Motor neuron (in vitro differentiated cells): Measurements from ENCODE around the gene DYNLRB2. TPM values are rescaled to one million over a fixed set of nuclear protein-coding genes. Genes with fewer than 3 reads are reported as not detected.

Experiments used
- ATAC-seq, 8 experiments: fragments of 200-7000 bp; cut with Tn5 transposase; replicated peaks in 6 of 8; 2 replicates each; pipeline ENCODE4 v1.8.0; 2021; ENCODE audit warnings: mild to moderate bottlenecking in 8 of 8, moderate library complexity in 8 of 8
- H3K27ac ChIP-seq, 2 donors: fragments of 250-450 bp; sonication (Bioruptor Pico); 2 replicates each; pipeline ENCODE4 v1.9.0; 2021; ENCODE audit warnings: antibody characterized with exemption in 2 of 2, mild to moderate bottlenecking in 2 of 2, moderate library complexity in 1 of 2
- H3K4me1 ChIP-seq, 2 donors: fragments of 250-450 bp; sonication (Bioruptor Pico); replicated peaks in 1 of 2; 2 replicates each; pipeline ENCODE4 v1.6.1; 2021; ENCODE audit warnings: antibody characterized with exemption in 2 of 2, mild to moderate bottlenecking in 2 of 2, moderate library complexity in 1 of 2
- H3K4me3 ChIP-seq, 5 donors: fragments of 250-450 bp; sonication (Bioruptor Pico); 2 replicates each; pipeline ENCODE4 v1.9.0; 2021; ENCODE audit warnings: antibody characterized with exemption in 5 of 5, mild to moderate bottlenecking in 5 of 5, moderate library complexity in 4 of 5
- WGBS, 10 experiments: fragments of 450-650 bp; shearing (Covaris generic); methylation state at CpG; one replicate each; pipeline ENCODE4 v1.0.0; 2022; 5-methylcytosine and 5-hydroxymethylcytosine counted together
- in situ Hi-C, 9 experiments: fragments of 400-800 bp; cut with MboI; loops; one replicate each; pipeline ENCODE4 v1.15.0; 2021; ENCODE audit warnings: low sequenced_read_pairs in 9 of 9, low pct_unique_long_range_greater_than_20kb in 2 of 9; ENCODE audit not compliant: unreplicated experiment in 9 of 9
- total RNA-seq, 8 experiments: library from RNA; unstranded; fragments of 300-600 nt; gene quantifications; 2 replicates each; pipeline versions ENCODE4 v1.2.3 to v1.2.4, GENCODE V29; 2022

The DYNLRB2 gene
- total RNA-seq, 8 experiments from 2014 or later, result 0.47 to 7.2 (median 2.3) TPM; not detected in 3

GRCh38 chr16:80557037-80557436 is 16.2 kb downstream of the DYNLRB2 start:
- whole genome bisulfite sequencing, 10 experiments, result 0 to 83% (median 66%) methylated on average over 1 to 3 of the region's 5 CpGs; no CpG with 5 or more reads in 6 of the 10 experiments
- no peak for ATAC-seq
- no peaks in the 10 kb centered on the region for H3K4me1 ChIP-seq

GRCh38 chr16:80559369-80559768 is 18.6 kb downstream of the DYNLRB2 start:
- H3K27ac ChIP-seq, result no peak overlapping the region

More at GRCh38 chr16:80557037-80557436, 16.2 kb downstream of the DYNLRB2 start:
- no peak overlapping the region for H3K27ac ChIP-seq
- no peak overlapping the region for H3K4me3 ChIP-seq
- in situ Hi-C loops, result no loop called here

GRCh38 chr16:80563066-80563465 is 22.3 kb downstream of the DYNLRB2 start:
- Histone ChIP-seq H3K27ac (no peak overlapping the region), H3K4me1 (peaks cover 0 to 4% of the 10 kb centered on the region in 2 donors), H3K4me3 (no peak overlapping the region)
- ATAC-seq, result no peak
- WGBS, 10 experiments, result 70 to 100% (median 83%) methylated on average over 1 to 3 of the region's 3 CpGs; no CpG with 5 or more reads in 3 of the 10 experiments
- in situ Hi-C loops, result no loop called here

More at GRCh38 chr16:80559369-80559768, 18.6 kb downstream of the DYNLRB2 start:
- Histone ChIP-seq H3K4me3 (no peak overlapping the region), H3K4me1 (peaks cover 0 to 2% of the 10 kb centered on the region in 2 donors)
- ATAC-seq, result no peak
- in situ Hi-C loops, result no loop called here
- WGBS, 10 experiments, result 17 to 67% (median 54%) methylated on average over 1 to 4 of the region's 4 CpGs; no CpG with 5 or more reads in 3 of the 10 experiments

- H3K4me1 ChIP-seq, result peaks cover 0 to 4% of the 10 kb centered on the region in 2 donors
- in situ Hi-C loops, result no loop called here
- no peak overlapping the region for H3K4me3 ChIP-seq
- H3K27ac ChIP-seq, result no peak overlapping the region
- 42 to 87% (median 71%) methylated on average over 1 to 7 of the region's 7 CpGs for WGBS, 10 experiments
- ATAC-seq, result no peak
These were observed 23.6 kb downstream of the DYNLRB2 start for GRCh38 chr16:80564394-80564793.

GRCh38 chr16:80569440-80570105 is 28.8 kb downstream of the DYNLRB2 start:
- WGBS, 10 experiments, result 4 to 100% (median 83%) methylated on average over 1 to 5 of the region's 9 CpGs; no CpG with 5 or more reads in 5 of the 10 experiments

GRCh38 chr16:80570106-80570478 is 29.3 kb downstream of the DYNLRB2 start:
- ATAC-seq, result peak in 2 of 8 experiments; percentile 10 to 37
- Histone ChIP-seq H3K4me3 (no peak overlapping the region), H3K27ac (no peak overlapping the region), H3K4me1 (no peaks in the 10 kb centered on the region)
- 7 to 78% (median 53%) methylated on average over 2 to 6 of the region's 6 CpGs; no CpG with 5 or more reads in 4 of the 10 experiments for WGBS, 10 experiments
- in situ Hi-C loops, result no loop called here

More at GRCh38 chr16:80569440-80570105, 28.8 kb downstream of the DYNLRB2 start:
- in situ Hi-C loops, result no loop called here
- ATAC-seq, result peak; percentile 42 to 96 (median 76)
- Histone ChIP-seq H3K27ac (no peak overlapping the region), H3K4me3 (no peak overlapping the region), H3K4me1 (peaks cover 0 to 2% of the 10 kb centered on the region in 2 donors)

GRCh38 chr16:80573700-80574120 is 32.9 kb downstream of the DYNLRB2 start:
- Histone ChIP-seq H3K27ac (no peak overlapping the region), H3K4me3 (no peak overlapping the region), H3K4me1 (no peaks in the 10 kb centered on the region)
- peak in 3 of 8 experiments; percentile 24 to 77 (median 53) for ATAC-seq
- WGBS, 10 experiments, result 0 to 63% (median 40%) methylated on average over 1 to 2 of the region's 6 CpGs; no CpG with 5 or more reads in 7 of the 10 experiments
- in situ Hi-C loops, result no loop called here

- no peak overlapping the region for H3K4me3 ChIP-seq
- H3K27ac ChIP-seq, result no peak overlapping the region
- 71 to 100% (median 80%) methylated on average over 1 of the region's 1 CpG; no CpG with 5 or more reads in 2 of the 10 experiments for WGBS, 10 experiments
- ATAC-seq, result no peak
- H3K4me1 ChIP-seq, result no peaks in the 10 kb centered on the region
- in situ Hi-C loops, result no loop called here
These were observed 35.6 kb downstream of the DYNLRB2 start for GRCh38 chr16:80576343-80576912.

GRCh38 chr16:80577485-80578280 is 36.9 kb downstream of the DYNLRB2 start:
- no peak overlapping the region for H3K27ac ChIP-seq
- in situ Hi-C loops, result no loop called here
- no peak for ATAC-seq
- H3K4me1 ChIP-seq, result no peaks in the 10 kb centered on the region
- no peak overlapping the region for H3K4me3 ChIP-seq
- WGBS, 10 experiments, result 60 to 93% (median 80%) methylated on average over 2 to 7 of the region's 11 CpGs

- WGBS, 10 experiments, result 58 to 93% (median 70%) methylated on average over 1 to 7 of the region's 10 CpGs; no CpG with 5 or more reads in 2 of the 10 experiments
- ATAC-seq, result peak in 2 of 8 experiments; percentile 74
- H3K27ac ChIP-seq, result no peak overlapping the region
These were observed 39.5 kb downstream of the DYNLRB2 start for GRCh38 chr16:80580109-80580832.

GRCh38 chr16:80583466-80583865 is 42.7 kb downstream of the DYNLRB2 start:
- Histone ChIP-seq H3K4me1 (no peaks in the 10 kb centered on the region), H3K27ac (no peak overlapping the region), H3K4me3 (no peak overlapping the region)
- in situ Hi-C loops, result no loop called here
- peak in 2 of 8 experiments; percentile 71 to 75 for ATAC-seq
- 60 to 80% (median 80%) methylated on average over 1 to 2 of the region's 3 CpGs; no CpG with 5 or more reads in 7 of the 10 experiments for WGBS, 10 experiments

More at GRCh38 chr16:80580109-80580832, 39.5 kb downstream of the DYNLRB2 start:
- Histone ChIP-seq H3K4me1 (no peaks in the 10 kb centered on the region), H3K4me3 (no peak overlapping the region)
- in situ Hi-C loops, result no loop called here

- H3K27ac ChIP-seq, result no peak overlapping the region
- 40 to 93% (median 79%) methylated on average over 1 to 4 of the region's 4 CpGs; no CpG with 5 or more reads in 1 of the 10 experiments for WGBS, 10 experiments
- in situ Hi-C loops, result no loop called here
- no peak for ATAC-seq
- no peak overlapping the region for H3K4me3 ChIP-seq
- no peaks in the 10 kb centered on the region for H3K4me1 ChIP-seq
These were observed 45.0 kb downstream of the DYNLRB2 start for GRCh38 chr16:80585764-80586163.
